SK-N-SH (cell line): ENCODE measurements around the gene TMEM145. TPM values are rescaled to one million over a fixed set of nuclear protein-coding genes. Genes with fewer than 3 reads are reported as not detected.

Experiments
- CTCF ChIA-PET: fragments of 300-600, 350-600 bp; formaldehyde crosslinking; extraction: SDS; loops from one replicate; lab custom pipeline; 2021; lab: Yijun Ruan, JAX
- POLR2A ChIA-PET: fragments of 350-600 bp; sonication (Branson Sonifier 250); formaldehyde crosslinking; extraction: SDS; loops from one replicate; lab custom pipeline; 2020; ENCODE audit warnings: antibody characterized with exemption, inconsistent platforms; lab: Yijun Ruan, JAX
- DNase-seq: peaks from one replicate; pipeline ENCODE4 v3.0.0; 2012
- H2AFZ ChIP-seq: fragments of 200-600 bp; sonication (generic); 2 replicates; pipeline ENCODE4 v1.8.1; 2016; ENCODE audit warnings: antibody characterized with exemption, mild to moderate bottlenecking, low read depth
- H3F3A ChIP-seq: fragments of 200-600 bp; sonication (generic); replicated peaks from 2 replicates; pipeline ENCODE3; 2016; ENCODE audit warnings: antibody characterized with exemption, mild to moderate bottlenecking; ENCODE audit not compliant: insufficient read depth
- H3K27ac ChIP-seq, 2 experiments: fragments of 200-500 bp in 1 of 2; fragments of 200-600 bp in 1 of 2; sonication (Bioruptor generic) in 1 of 2; sonication (generic), shearing (Covaris generic) in 1 of 2; 2 replicates each; pipeline versions ENCODE4 v1.5.1 to v1.6.1; 2014 to 2016; ENCODE audit warnings: low read depth in 2 of 2, inconsistent platforms in 1 of 2, low read length in 1 of 2, mild to moderate bottlenecking in 1 of 2, mixed read lengths in 1 of 2
- H3K27me3 ChIP-seq: fragments of 200-600 bp; sonication (generic), shearing (Covaris generic); 2 replicates; pipeline ENCODE4 v1.6.1; 2016; ENCODE audit warnings: mixed run types; ENCODE audit not compliant: insufficient read depth
- H3K36me3 ChIP-seq, 2 experiments: fragments of 200-500 bp in 1 of 2; fragments of 200-600 bp in 1 of 2; sonication (Bioruptor generic) in 1 of 2; sonication (generic) in 1 of 2; replicated peaks in 1 of 2; 2 replicates each; pipeline versions ENCODE3 to v1.5.1; 2014 to 2016; ENCODE audit warnings: low read length in 1 of 2, mild to moderate bottlenecking in 1 of 2; ENCODE audit not compliant: insufficient read depth in 2 of 2, control insufficient read depth in 1 of 2
- H3K4me1 ChIP-seq, 2 experiments: fragments of 200-500 bp in 1 of 2; fragments of 200-600 bp in 1 of 2; sonication (Bioruptor generic) in 1 of 2; sonication (generic), shearing (Covaris generic) in 1 of 2; 2 replicates each; pipeline versions ENCODE4 v1.5.1 to v1.6.1; 2014 to 2016; ENCODE audit warnings: low read depth in 1 of 2, low read length in 1 of 2, mixed run types in 1 of 2; ENCODE audit not compliant: insufficient read depth in 2 of 2, control insufficient read depth in 1 of 2
- H3K4me2 ChIP-seq: fragments of 200-600 bp; sonication (generic), shearing (Covaris generic); 2 replicates; pipeline ENCODE4 v1.6.1; 2017; ENCODE audit warnings: mixed run types
- H3K4me3 ChIP-seq, 2 experiments: fragments of 200-500 bp in 1 of 2; fragments of 200-600 bp in 1 of 2; sonication (Bioruptor generic) in 1 of 2; sonication (generic), shearing (Covaris generic) in 1 of 2; 2 replicates each; pipeline versions ENCODE4 v1.5.1 to v1.8.1; 2014 to 2016; ENCODE audit warnings: low read depth in 2 of 2, inconsistent platforms in 1 of 2, low read length in 1 of 2, mild to moderate bottlenecking in 1 of 2, mixed read lengths in 1 of 2, moderate library complexity in 1 of 2
- H3K79me2 ChIP-seq: fragments of 200-600 bp; sonication (generic); 2 replicates; pipeline ENCODE4 v1.8.1; 2017; ENCODE audit warnings: mild to moderate bottlenecking; ENCODE audit not compliant: insufficient read depth
- H3K9ac ChIP-seq: fragments of 200-600 bp; sonication (generic); 2 replicates; pipeline ENCODE4 v1.6.1; 2017; ENCODE audit warnings: mixed run types
- H3K9me2 ChIP-seq: fragments of 200-600 bp; sonication (generic); 2 replicates; pipeline ENCODE4 v1.6.1; 2017; ENCODE audit warnings: mixed run types
- H3K9me3 ChIP-seq: fragments of 200-600 bp; sonication (generic); 2 replicates; pipeline ENCODE4 v1.6.1; 2017; ENCODE audit warnings: mixed run types, mild to moderate bottlenecking, moderate library complexity
- H4K20me1 ChIP-seq: fragments of 200-600 bp; sonication (generic); 2 replicates; pipeline ENCODE4 v1.6.1; 2017; ENCODE audit warnings: mild to moderate bottlenecking, mixed run types; ENCODE audit not compliant: insufficient read depth
- EP300 ChIP-seq, 2 experiments: IDR thresholded peaks; 2 replicates each; pipeline versions ENCODE4 v1.4.0 to v1.6.1; 2012; ENCODE audit warnings: borderline replicate concordance in 1 of 2, low read depth in 1 of 2, low read length in 1 of 2
- FOSL2 ChIP-seq: IDR thresholded peaks from 2 replicates; pipeline ENCODE4 v1.4.0; 2012; ENCODE audit warnings: low read depth, mild to moderate bottlenecking, moderate library complexity, borderline replicate concordance
- FOXJ3 ChIP-seq: sonication (generic); formaldehyde crosslinking; IDR thresholded peaks from 2 replicates; pipeline ENCODE4 v1.5.1; 2020; ENCODE audit warnings: mild to moderate bottlenecking, missing genetic modification reagents
- MEF2A ChIP-seq: IDR thresholded peaks from 2 replicates; pipeline ENCODE4 v1.4.0; 2012; ENCODE audit warnings: low read depth, borderline replicate concordance
- NFIC ChIP-seq: IDR thresholded peaks from 2 replicates; pipeline ENCODE4 v1.4.0; 2012; ENCODE audit warnings: borderline replicate concordance
- RAD21 ChIP-seq: IDR thresholded peaks from 2 replicates; pipeline ENCODE4 v1.6.1; 2012; ENCODE audit warnings: mild to moderate bottlenecking, low read length
- RXRA ChIP-seq: IDR thresholded peaks from 2 replicates; pipeline ENCODE4 v1.4.0; 2012; ENCODE audit warnings: low read depth, mild to moderate bottlenecking, borderline replicate concordance
- SMC3 ChIP-seq: IDR thresholded peaks from 2 replicates; pipeline ENCODE4 v1.6.1; 2012; ENCODE audit warnings: low read depth, low read length, improper control_type of control experiment
- TAF1 ChIP-seq: IDR thresholded peaks from 2 replicates; pipeline ENCODE4 v1.6.1; 2012; ENCODE audit warnings: low read depth, mild to moderate bottlenecking, low read length, moderate library complexity, borderline replicate concordance
- TCF12 ChIP-seq: IDR thresholded peaks from 2 replicates; pipeline ENCODE4 v1.4.0; 2012
- YY1 ChIP-seq: IDR thresholded peaks from 2 replicates; pipeline ENCODE4 v1.4.0; 2012; ENCODE audit warnings: low read depth, mild to moderate bottlenecking
- WGBS: methylation state at CpG from one replicate; pipeline ENCODE4 v1.1.6; 2017; ENCODE audit warnings: low lambda C conversion rate; 5-methylcytosine and 5-hydroxymethylcytosine counted together
- polyA plus RNA-seq, 3 experiments: library from polyadenylated mRNA; depleted of rRNA; stranded (reverse); fragments of >200 nt; gene quantifications; 2 replicates each; pipeline ENCODE4 v1.2.3, GENCODE V29; 2012
- TF ChIP-seq, protein P1 (sequence below): IDR thresholded peaks from 2 replicates; pipeline ENCODE4 v1.4.0; 2012; ENCODE audit warnings: low read depth, borderline replicate concordance
- TF ChIP-seq, protein P2 (sequence below): fragments of 150-350 bp; IDR thresholded peaks from 2 replicates; pipeline ENCODE4 v1.6.1; 2016; ENCODE audit warnings: mild to moderate bottlenecking, low read depth, low read length
- TF ChIP-seq, protein P3 (sequence below): fragments of 150-350 bp; IDR thresholded peaks from 2 replicates; pipeline ENCODE4 v1.6.1; 2017; ENCODE audit warnings: antibody characterized with exemption, low read length, low read depth, borderline replicate concordance
- TF ChIP-seq, protein P4 (sequence below): IDR thresholded peaks from 2 replicates; pipeline ENCODE4 v1.4.0; 2012; ENCODE audit warnings: low read depth, borderline replicate concordance
- TF ChIP-seq, protein P5 (sequence below): IDR thresholded peaks from 2 replicates; pipeline ENCODE4; 2012
- TF ChIP-seq, protein P6 (sequence below): fragments of 200-600 bp; sonication (generic); IDR thresholded peaks from 2 replicates; pipeline ENCODE4 v1.6.1; 2017; ENCODE audit warnings: antibody characterized with exemption, mild to moderate bottlenecking, moderate library complexity

TMEM145 gene
- polyA plus RNA-seq, 1 of the 3 experiments (the other 2 are of a cell fraction): 2.0 TPM

DNA sequence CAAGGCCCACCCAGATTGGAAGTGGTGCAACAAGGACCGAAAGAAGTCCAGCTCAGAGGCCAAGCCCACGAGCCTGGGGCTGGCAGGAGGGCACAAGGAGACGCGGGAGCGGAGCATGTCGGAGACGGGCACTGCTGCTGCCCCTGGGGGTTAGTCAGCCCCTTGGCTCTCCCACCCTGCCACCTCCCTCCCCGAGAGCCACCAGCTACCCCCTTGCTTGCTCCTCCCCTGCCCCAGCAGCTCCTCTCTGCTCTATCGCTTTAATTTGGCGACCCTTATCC, 25.3 kb upstream of the TMEM145 start (continued):
- TF ChIP-seq YY1 (no peak), RAD21 (no peak), TAF1 (no peak)
- TF ChIP-seq, all 33 proteins: peak for 0

DNA sequence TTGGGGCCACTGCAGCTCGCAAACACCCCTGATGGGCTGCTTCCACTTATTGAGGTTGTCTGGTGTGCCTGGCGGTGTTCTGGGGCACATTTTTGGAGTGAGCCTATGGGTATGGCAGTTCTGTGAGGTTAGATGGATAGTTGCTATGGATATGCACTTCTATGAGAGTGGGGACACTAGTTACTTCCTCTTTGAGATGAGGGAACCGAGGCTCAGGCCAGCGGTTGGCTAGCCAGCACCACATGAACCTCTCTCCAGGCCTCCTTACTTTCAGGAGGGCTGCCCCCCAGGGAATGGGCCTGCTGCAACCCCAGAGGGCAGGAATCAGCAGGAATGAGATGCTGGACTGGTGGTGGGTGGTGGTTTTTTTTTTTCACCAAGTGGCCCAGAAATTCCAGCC, 24.7 kb upstream of the TMEM145 start:
- 100% methylated on average over 2 of the region's 4 CpGs for WGBS
- H3K9me2 ChIP-seq: no peaks in the 10 kb centered on the region
- CTCF ChIA-PET: interaction anchor here (0.6 to 9.5 kb wide), 6 partner anchors 8 to 42 kb away, joined by 3 to 60 read pairs (median 7); partner anchors contain the start of genes PAFAH1B3 and PRR19
- no peak overlapping the region for H3K9ac ChIP-seq
- no peak overlapping the region for H2AFZ ChIP-seq
- peaks cover 24% of the 10 kb centered on the region for H4K20me1 ChIP-seq
- H3K79me2 ChIP-seq: peaks cover 38% of the 10 kb centered on the region
- H3K36me3 ChIP-seq: peaks cover 30 to 67% of the 10 kb centered on the region in 2 experiments
- H3K4me2 ChIP-seq: no peak overlapping the region
- no peak overlapping the region for H3K4me3 ChIP-seq
- H3K4me1 ChIP-seq: peaks cover 12 to 25% of the 10 kb centered on the region in 2 experiments
- POLR2A ChIA-PET: interaction anchor here (1.5 kb wide), 1 partner anchor 42 kb away, joined by 4 read pairs; no protein-coding TSS in a partner anchor
- no peaks in the 10 kb centered on the region for H3K9me3 ChIP-seq
- no peak overlapping the region; a peak in 1 of 4 replicates for H3K27ac ChIP-seq
- H3F3A ChIP-seq: peaks cover under 1% of the 10 kb centered on the region
- no peak for DNase-seq
- H3K27me3 ChIP-seq: no peaks in the 10 kb centered on the region
- no peak for TF ChIP-seq TAF1
- no peak for TF ChIP-seq YY1
- TF ChIP-seq, protein P1, sequence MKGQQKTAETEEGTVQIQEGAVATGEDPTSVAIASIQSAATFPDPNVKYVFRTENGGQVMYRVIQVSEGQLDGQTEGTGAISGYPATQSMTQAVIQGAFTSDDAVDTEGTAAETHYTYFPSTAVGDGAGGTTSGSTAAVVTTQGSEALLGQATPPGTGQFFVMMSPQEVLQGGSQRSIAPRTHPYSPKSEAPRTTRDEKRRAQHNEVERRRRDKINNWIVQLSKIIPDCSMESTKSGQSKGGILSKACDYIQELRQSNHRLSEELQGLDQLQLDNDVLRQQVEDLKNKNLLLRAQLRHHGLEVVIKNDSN: no peak
- TF ChIP-seq TCF12: no peak
- TF ChIP-seq, protein P2, sequence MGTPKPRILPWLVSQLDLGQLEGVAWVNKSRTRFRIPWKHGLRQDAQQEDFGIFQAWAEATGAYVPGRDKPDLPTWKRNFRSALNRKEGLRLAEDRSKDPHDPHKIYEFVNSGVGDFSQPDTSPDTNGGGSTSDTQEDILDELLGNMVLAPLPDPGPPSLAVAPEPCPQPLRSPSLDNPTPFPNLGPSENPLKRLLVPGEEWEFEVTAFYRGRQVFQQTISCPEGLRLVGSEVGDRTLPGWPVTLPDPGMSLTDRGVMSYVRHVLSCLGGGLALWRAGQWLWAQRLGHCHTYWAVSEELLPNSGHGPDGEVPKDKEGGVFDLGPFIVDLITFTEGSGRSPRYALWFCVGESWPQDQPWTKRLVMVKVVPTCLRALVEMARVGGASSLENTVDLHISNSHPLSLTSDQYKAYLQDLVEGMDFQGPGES: no peak
- TF ChIP-seq MEF2A: no peak
- TF ChIP-seq EP300 (IDR thresholded peaks at IDR 0.05; ENCODE audit: borderline replicate concordance in 1 of 2, low read depth in 1 of 2, low read length in 1 of 2): no peak
- TF ChIP-seq FOXJ3 (CRISPR knock-in tag): no peak
- TF ChIP-seq FOSL2: no peak
- TF ChIP-seq, protein P3, sequence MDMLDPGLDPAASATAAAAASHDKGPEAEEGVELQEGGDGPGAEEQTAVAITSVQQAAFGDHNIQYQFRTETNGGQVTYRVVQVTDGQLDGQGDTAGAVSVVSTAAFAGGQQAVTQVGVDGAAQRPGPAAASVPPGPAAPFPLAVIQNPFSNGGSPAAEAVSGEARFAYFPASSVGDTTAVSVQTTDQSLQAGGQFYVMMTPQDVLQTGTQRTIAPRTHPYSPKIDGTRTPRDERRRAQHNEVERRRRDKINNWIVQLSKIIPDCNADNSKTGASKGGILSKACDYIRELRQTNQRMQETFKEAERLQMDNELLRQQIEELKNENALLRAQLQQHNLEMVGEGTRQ: no peak
- TF ChIP-seq SMC3: no peak
- TF ChIP-seq NFIC: no peak
- no peak for TF ChIP-seq RXRA
- TF ChIP-seq, protein P4, sequence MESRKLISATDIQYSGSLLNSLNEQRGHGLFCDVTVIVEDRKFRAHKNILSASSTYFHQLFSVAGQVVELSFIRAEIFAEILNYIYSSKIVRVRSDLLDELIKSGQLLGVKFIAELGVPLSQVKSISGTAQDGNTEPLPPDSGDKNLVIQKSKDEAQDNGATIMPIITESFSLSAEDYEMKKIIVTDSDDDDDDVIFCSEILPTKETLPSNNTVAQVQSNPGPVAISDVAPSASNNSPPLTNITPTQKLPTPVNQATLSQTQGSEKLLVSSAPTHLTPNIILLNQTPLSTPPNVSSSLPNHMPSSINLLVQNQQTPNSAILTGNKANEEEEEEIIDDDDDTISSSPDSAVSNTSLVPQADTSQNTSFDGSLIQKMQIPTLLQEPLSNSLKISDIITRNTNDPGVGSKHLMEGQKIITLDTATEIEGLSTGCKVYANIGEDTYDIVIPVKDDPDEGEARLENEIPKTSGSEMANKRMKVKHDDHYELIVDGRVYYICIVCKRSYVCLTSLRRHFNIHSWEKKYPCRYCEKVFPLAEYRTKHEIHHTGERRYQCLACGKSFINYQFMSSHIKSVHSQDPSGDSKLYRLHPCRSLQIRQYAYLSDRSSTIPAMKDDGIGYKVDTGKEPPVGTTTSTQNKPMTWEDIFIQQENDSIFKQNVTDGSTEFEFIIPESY: no peak
- TF ChIP-seq, protein P5, sequence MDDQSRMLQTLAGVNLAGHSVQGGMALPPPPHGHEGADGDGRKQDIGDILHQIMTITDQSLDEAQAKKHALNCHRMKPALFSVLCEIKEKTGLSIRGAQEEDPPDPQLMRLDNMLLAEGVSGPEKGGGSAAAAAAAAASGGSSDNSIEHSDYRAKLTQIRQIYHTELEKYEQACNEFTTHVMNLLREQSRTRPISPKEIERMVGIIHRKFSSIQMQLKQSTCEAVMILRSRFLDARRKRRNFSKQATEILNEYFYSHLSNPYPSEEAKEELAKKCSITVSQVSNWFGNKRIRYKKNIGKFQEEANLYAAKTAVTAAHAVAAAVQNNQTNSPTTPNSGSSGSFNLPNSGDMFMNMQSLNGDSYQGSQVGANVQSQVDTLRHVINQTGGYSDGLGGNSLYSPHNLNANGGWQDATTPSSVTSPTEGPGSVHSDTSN: no peak
- TF ChIP-seq, protein P6, sequence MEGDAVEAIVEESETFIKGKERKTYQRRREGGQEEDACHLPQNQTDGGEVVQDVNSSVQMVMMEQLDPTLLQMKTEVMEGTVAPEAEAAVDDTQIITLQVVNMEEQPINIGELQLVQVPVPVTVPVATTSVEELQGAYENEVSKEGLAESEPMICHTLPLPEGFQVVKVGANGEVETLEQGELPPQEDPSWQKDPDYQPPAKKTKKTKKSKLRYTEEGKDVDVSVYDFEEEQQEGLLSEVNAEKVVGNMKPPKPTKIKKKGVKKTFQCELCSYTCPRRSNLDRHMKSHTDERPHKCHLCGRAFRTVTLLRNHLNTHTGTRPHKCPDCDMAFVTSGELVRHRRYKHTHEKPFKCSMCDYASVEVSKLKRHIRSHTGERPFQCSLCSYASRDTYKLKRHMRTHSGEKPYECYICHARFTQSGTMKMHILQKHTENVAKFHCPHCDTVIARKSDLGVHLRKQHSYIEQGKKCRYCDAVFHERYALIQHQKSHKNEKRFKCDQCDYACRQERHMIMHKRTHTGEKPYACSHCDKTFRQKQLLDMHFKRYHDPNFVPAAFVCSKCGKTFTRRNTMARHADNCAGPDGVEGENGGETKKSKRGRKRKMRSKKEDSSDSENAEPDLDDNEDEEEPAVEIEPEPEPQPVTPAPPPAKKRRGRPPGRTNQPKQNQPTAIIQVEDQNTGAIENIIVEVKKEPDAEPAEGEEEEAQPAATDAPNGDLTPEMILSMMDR: no peak
